ENCODE measurements around the gene POMC. TPM values are rescaled to one million over a fixed set of nuclear protein-coding genes. Genes with fewer than 3 reads are reported as not detected.

Gene POMC
- total RNA-seq, 1 experiment from 2014 or later: 1.6 TPM

DNA sequence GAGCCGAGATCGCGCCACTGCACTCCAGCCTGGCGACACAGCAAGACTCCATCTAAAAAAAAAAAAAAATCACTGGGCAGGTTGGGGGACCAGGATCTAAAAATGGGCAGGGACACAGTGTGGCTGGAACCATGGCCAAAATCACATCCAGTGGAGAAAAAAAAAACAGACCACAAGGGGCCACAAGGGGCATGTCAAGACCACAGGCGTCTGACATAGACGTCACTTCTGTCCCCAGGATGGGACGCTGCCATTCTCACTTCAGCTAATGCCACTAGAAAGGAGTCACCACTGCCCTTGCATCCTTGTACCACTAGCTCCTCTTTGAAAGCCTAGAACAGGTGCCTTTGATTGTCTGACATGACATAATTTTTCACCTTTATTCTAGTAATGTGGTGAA lies 2.5 kb upstream of the POMC start:
- H3K27me3 Mint-ChIP-seq (ENCODE audit: low read depth): peaks cover 74% of the 10 kb centered on the region
- no peak for DNase-seq

More for the DNA sequence above, 2.5 kb upstream of the POMC start:
- Mint-ChIP-seq H3K27ac (no peak overlapping the region), H3K9me3 (no peaks in the 10 kb centered on the region; a peak in 1 of 5 replicates), H3K4me3 (no peak overlapping the region), H3K36me3 (ENCODE audit: insufficient read depth in 1 of 3, low read depth in 3 of 3) (no peaks in the 10 kb centered on the region), H3K4me1 (peaks cover 6 to 11% of the 10 kb centered on the region in 2 experiments)
- Histone ChIP-seq H4K20me1 (ENCODE audit: control insufficient read depth, insufficient read depth, insufficient read length) (no peaks in the 10 kb centered on the region), H3T11ph (ENCODE audit: low read length) (no peak overlapping the region), H2BK120ac (ENCODE audit: low read depth, low read length, poor library complexity, severe bottlenecking) (no peak overlapping the region), H3K27ac (ENCODE audit: insufficient read length, low read depth, low read length) (no peak overlapping the region), H2BK15ac (ENCODE audit: low read depth, low read length) (no peak overlapping the region), H2BK20ac (ENCODE audit: low read depth, low read length, poor library complexity, severe bottlenecking) (no peak overlapping the region), H3K79me2 (ENCODE audit: insufficient read depth, low read length) (no peaks in the 10 kb centered on the region), H2AK5ac (ENCODE audit: insufficient read length, low read length) (no peak overlapping the region), H2AFZ (ENCODE audit: low read length) (no peak overlapping the region), H3K9ac (ENCODE audit: extremely low read depth, insufficient read length, low read length) (no peak overlapping the region), H2BK12ac (ENCODE audit: insufficient read length, low read depth, low read length) (no peak overlapping the region), H4K5ac (ENCODE audit: insufficient read length, low read depth, low read length) (no peak overlapping the region), H3K14ac (ENCODE audit: insufficient read depth, low read length) (no peak overlapping the region), H3K56ac (ENCODE audit: insufficient read length, low read depth, low read length) (no peak overlapping the region), H3K4ac (ENCODE audit: low read depth, low read length) (no peak overlapping the region), H3K4me1 (ENCODE audit: insufficient read depth, low read length) (no peaks in the 10 kb centered on the region), H4K8ac (replicated peaks; ENCODE audit: insufficient read length, low read depth, low read length) (no peak overlapping the region), H2BK5ac (ENCODE audit: insufficient read length, low read length) (no peak overlapping the region), H3K79me1 (ENCODE audit: insufficient read depth, low read depth, low read length, poor library complexity, severe bottlenecking) (no peaks in the 10 kb centered on the region), H3K9me3 (ENCODE audit: control insufficient read depth, low read depth, low read length) (no peaks in the 10 kb centered on the region), H3K23ac (ENCODE audit: insufficient read length, low read depth, low read length) (no peak overlapping the region), H3K4me2 (ENCODE audit: insufficient read depth, insufficient read length, low read length) (no peak overlapping the region), H3K23me2 (ENCODE audit: insufficient read length, low read depth, low read length, poor library complexity, severe bottlenecking) (no peaks in the 10 kb centered on the region), H4K91ac (ENCODE audit: insufficient read length, low read depth, low read length) (no peak overlapping the region), H3K18ac (ENCODE audit: insufficient read length, low read depth, low read length) (no peak overlapping the region), H3K27me3 (ENCODE audit: insufficient read depth, low read length) (peaks cover 27% of the 10 kb centered on the region; the same call in 1 of the 2 replicates)
- TF ChIP-seq, protein P1, sequence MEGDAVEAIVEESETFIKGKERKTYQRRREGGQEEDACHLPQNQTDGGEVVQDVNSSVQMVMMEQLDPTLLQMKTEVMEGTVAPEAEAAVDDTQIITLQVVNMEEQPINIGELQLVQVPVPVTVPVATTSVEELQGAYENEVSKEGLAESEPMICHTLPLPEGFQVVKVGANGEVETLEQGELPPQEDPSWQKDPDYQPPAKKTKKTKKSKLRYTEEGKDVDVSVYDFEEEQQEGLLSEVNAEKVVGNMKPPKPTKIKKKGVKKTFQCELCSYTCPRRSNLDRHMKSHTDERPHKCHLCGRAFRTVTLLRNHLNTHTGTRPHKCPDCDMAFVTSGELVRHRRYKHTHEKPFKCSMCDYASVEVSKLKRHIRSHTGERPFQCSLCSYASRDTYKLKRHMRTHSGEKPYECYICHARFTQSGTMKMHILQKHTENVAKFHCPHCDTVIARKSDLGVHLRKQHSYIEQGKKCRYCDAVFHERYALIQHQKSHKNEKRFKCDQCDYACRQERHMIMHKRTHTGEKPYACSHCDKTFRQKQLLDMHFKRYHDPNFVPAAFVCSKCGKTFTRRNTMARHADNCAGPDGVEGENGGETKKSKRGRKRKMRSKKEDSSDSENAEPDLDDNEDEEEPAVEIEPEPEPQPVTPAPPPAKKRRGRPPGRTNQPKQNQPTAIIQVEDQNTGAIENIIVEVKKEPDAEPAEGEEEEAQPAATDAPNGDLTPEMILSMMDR (conservative IDR thresholded peaks at IDR 0.05): no peak; the same call in 2 of the 3 replicates
- WGBS (ENCODE audit: extremely low coverage, insufficient read length, low lambda C conversion rate): no CpG with 5 or more reads among the region's 7 CpGs
